GM12891 (cell line): ENCODE data around the gene CARD9.

Source experiments
- PAX5 ChIP-seq: IDR thresholded peaks from 2 replicates; pipeline ENCODE4 v1.6.1; 2011; ENCODE audit warnings: low read length, moderate library complexity, mild to moderate bottlenecking; ENCODE audit not compliant: insufficient read depth, severe bottlenecking
- POLR2A ChIP-seq: IDR thresholded peaks from 2 replicates; pipeline ENCODE4 v1.6.1; 2011; ENCODE audit warnings: low read depth, low read length, control low read depth
- POLR2AphosphoS5 ChIP-seq: IDR thresholded peaks from 2 replicates; pipeline ENCODE4 v1.6.1; 2011; ENCODE audit warnings: low read depth, low read length, control low read depth
- SPI1 ChIP-seq: IDR thresholded peaks from 2 replicates; pipeline ENCODE4 v1.6.1; 2011; ENCODE audit warnings: low read depth, low read length, control low read depth
- TAF1 ChIP-seq: IDR thresholded peaks from 2 replicates; pipeline ENCODE4 v1.6.1; 2011; ENCODE audit warnings: low read depth, low read length, control low read depth

GRCh38 chr9:136328622-136329041, 44.8 kb downstream of the CARD9 start:
- TF ChIP-seq POLR2AphosphoS5 = no peak
- TF ChIP-seq SPI1 = no peak
- no peak for TF ChIP-seq POLR2A
- TF ChIP-seq TAF1 = no peak
- TF ChIP-seq PAX5 = no peak
